Ovary (tissue), 3 donors: Measurements from ENCODE around the gene VENTX.

Source experiments
- CTCF ChIP-seq, 3 donors: fragments of 450-650 bp in 2 of 3; fragments of 200-600 bp in 1 of 3; IDR thresholded peaks; one replicate each; pipeline versions ENCODE4 v1.5.1 to v1.8.0; 2016 to 2022; ENCODE audit warnings: antibody characterized with exemption in 3 of 3, mild to moderate bottlenecking in 1 of 3
- EP300 ChIP-seq: sonication (generic); formaldehyde crosslinking; IDR thresholded peaks from one replicate; pipeline ENCODE4 v1.6.1; 2017; ENCODE audit warnings: antibody characterized with exemption
- donor health status: DM: no; HTN: no; CAD: no.

GRCh38 chr10:133206356-133207040, 31.2 kb upstream of the VENTX start:
- TF ChIP-seq CTCF (IDR thresholded peaks at IDR 0.05) (no peak), EP300 (no peak)
